SK-MEL-5 (cell line): Measurements from ENCODE around the gene PLXNB1. TPM values are rescaled to one million over a fixed set of nuclear protein-coding genes. Genes with fewer than 3 reads are reported as not detected.

Experiments
- DNase-seq: peaks from one replicate; pipeline ENCODE4 v3.0.0-alpha.2; 2016; ENCODE audit warnings: low read depth, low spot score
- in situ Hi-C: cut with HindIII; loops from 2 replicates; pipeline ENCODE4 v1.10.0; 2016; ENCODE audit warnings: low sequenced_read_pairs, high pct_unique_total_duplicates, low pct_unique_long_range_greater_than_20kb
- total RNA-seq: library from RNA; depleted of rRNA; stranded (reverse); fragments of >200 nt; shearing (Covaris generic); gene quantifications from 2 replicates; pipeline ENCODE4 v1.2.3, GENCODE V29; 2014

Gene PLXNB1
- total RNA-seq, 1 experiment from 2014 or later, result 7.4 TPM

DNA sequence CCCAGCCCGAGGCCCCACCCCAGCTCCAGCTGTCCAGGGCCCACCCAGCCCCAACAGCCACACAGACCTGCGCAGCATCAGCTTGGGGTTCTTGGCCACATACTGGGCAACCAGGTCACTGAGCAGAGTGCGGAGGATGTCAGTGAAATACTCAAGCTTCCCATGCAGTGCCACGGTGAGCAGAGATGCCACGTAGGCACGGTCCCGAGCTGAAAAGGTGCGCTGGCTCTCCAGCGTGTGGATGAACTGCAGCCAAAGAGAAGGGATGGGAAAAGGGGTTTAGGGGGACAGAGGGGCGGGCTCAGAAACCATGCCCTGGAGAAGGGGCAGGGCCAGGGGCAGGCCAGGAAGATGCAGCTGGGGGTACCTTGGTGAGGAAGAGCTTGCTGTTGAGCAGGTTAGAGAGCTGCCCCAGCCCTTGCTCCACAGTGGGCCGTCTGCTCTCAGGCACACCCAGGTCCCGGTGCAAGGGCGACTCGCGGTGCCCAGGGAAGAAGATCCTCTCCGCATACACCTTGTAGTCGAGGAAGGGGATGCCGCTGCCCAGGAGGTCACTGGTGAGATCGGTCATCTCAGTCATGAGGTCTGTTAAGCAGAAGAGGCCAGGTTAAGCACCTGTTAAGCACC lies 17.4 kb downstream of the PLXNB1 start:
- in situ Hi-C loops, result no loop called here
- DNase-seq, result no peak

DNA sequence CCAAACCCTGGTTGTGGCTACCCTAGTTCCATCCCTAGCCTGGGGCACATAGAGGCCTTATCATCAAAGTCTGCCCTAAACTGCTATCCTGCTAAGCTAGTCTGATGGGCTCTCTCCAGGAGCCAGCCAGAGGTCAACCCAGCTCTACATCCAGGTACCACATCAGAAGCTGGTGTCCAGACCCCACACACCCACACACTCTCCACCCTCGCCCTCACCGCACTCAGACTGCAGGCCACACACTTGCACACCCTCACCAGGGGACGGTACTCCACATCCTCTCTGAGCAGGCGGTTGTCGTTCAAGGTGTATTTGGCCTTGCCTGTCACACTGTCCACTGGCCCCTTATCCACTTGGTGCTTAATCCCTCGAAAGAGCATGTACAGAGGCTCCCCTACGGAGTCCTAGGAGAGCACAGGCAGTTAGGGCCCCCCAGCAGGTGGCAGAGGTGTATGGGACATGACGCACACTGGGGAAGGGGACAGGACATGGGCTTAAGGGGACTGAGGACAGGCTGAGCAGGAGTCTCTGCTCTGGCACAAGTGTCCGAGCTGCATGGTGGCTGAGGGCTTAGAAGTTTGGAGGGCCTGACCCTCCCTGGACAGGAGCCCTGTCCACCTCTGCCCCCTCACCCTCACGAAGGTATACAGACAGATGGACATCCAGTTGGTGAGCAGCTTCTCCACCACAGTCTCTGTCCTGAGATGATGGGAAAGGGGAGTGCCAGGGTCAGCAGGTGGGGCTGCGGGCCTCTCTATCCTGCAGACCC lies 18.1 kb downstream of the PLXNB1 start:
- no peak for DNase-seq
- in situ Hi-C loops, result no loop called here

DNA sequence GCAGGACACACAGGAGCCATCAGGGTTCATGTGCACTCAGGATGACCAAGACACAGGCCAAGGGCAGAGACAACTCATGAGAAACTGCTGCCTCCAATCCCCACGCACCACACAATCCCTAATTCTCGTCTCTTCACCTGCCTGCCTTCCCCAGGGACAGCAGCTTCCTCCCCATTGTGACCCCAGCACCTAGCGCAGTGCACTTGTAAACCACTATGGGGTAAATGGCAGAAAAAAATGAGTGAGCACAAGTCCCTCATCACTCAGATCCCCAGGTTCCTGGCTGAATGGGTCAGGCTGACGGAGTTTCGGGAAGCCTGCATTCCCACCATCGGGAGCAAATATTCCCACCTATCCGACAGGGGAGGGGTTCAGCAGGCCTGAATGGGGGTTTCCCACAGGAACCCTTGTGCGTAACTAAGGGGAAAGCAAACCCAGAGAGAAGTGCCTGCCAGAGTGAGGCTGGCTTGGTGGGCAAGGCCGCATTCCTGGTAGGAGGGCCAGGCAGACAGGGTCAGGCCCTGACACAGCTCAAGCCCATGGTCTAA lies 18.8 kb downstream of the PLXNB1 start:
- in situ Hi-C loops, result no loop called here
- no peak for DNase-seq

DNA sequence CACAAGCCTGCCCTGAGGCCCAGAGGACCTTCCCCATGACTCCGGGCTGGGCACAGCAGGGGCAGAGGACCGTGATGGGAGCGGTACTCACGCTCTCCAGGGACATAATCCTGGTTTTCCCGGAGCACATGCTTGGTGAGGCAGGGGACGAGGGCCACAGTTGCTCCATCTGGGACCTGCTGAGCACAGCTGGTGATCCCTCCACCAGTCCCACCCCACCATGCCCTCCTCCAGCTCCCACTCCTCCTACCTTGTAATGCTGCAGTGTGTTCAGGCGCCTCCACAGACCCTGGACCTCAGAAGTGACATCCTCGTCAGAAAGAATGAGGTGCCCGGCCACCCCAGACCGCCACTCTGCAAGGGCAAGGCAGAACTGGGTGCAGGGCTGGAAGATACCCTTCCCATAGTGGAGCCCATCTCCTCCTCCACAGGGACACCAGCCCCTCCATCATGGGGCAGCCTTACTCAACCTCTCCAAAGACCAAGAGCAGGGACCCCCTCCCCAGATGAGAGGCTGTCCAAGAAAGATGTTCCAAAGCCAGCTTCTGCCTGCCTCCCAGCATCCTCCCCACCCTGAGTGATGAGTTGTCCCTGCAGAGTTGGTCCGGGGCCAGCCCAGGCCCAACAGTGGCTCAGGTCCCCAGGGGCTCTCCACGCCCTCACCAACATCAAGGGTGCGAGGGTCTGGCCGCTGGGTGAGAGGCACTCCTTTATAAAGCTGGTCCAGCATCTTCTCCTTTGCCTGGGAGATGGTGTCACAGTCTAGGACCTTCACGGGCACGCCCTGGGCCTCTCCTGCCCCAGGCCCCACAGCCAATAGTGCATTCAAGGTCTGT lies 19.5 kb downstream of the PLXNB1 start:
- DNase-seq, result no peak
- in situ Hi-C loops, result no loop called here

DNA sequence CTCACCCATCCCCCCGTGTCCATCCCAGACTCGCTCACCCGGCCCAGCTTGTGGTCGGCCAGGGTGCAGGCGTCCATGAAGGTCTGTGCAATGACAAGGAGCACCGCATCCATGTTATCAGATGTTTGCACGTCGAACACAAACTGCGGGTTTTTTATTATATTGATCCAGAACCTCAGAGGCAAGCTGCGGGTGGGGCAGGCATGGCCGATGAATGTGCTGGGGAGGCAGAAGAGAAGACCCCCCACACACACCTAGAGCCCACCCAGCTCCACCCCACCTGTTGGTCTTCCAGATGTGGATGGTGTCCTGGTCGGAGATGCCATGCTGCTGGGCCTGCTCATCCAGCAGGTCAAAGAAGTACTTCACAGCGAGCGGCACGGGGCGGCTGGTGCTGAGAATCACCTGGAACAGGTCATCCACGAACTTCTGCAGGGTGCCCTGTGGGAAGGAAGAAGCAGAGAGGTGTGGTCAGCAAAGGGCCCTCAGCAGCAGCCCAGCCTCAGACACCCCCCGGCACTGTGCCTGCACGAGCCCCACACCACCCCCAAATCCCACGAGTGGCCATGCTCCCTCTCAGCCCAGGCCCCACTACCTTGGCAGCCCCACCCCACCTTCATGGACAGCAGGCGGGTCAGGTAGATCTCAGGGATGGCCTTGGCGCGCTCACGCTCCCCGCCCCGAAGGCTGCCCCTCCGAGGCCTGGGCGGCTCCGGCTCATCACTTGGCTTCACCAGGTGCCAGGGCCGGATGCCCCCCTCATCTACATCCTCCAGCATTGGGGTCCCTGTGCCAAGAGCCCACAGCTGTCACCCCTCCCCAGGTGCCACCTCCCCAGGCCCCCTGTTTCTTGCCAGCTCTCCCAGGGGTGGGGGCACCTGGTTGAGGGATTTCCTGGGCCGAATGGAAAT lies 20.3 kb downstream of the PLXNB1 start:
- in situ Hi-C loops, result no loop called here
- DNase-seq, result no peak

DNA sequence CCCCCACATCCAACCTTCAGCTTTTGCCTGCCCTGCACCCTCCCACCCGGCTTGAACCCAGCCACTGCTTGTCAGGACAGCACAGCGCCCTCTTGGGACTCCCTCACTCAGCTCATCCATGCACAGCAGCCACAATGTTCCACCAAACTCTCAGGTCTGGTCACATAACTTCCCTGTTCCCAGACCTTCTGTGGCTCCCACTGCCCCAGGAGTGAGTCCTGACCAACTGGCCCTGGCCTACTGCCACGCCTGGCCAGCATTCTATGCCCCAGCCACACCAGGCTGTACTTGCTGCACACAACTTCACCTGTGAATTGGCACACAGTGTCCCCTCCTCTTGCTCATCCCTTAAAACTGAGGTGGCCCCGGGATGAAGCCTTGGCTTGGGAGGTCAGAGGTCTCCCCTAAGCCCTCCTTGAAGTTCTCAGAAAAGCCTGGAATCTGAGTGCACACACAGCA lies 21.0 kb downstream of the PLXNB1 start:
- in situ Hi-C loops, result no loop called here

DNA sequence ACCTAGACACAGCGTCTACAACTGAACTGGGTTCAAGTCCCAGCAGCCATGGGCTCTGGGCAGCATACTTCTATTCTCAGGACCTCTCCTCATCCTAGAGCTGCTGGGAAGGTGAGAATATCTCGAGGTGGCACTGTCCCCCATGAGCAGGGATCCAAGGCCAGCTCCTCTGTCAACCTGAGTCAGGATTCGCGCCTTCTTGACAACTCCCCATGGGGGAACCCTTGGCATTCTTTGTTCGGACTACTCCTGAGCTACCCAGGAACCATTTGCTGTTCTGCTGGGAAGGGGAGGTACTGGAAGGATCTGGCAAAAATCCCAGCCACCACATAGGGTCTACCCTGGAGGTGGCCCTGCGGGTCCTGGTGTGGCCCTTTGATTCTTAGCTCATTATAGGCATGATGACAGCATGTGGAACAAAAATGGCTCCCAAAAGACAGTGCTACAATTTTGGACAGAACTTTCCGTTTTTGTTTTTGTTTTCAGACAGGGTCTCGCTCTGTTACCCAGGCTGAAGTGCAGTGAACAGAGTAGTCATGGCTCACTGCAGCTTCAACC lies 22.3 kb downstream of the PLXNB1 start:
- no peak for DNase-seq
- in situ Hi-C loops, result no loop called here

More for the DNA sequence above, 21.0 kb downstream of the PLXNB1 start:
- no peak for DNase-seq

DNA sequence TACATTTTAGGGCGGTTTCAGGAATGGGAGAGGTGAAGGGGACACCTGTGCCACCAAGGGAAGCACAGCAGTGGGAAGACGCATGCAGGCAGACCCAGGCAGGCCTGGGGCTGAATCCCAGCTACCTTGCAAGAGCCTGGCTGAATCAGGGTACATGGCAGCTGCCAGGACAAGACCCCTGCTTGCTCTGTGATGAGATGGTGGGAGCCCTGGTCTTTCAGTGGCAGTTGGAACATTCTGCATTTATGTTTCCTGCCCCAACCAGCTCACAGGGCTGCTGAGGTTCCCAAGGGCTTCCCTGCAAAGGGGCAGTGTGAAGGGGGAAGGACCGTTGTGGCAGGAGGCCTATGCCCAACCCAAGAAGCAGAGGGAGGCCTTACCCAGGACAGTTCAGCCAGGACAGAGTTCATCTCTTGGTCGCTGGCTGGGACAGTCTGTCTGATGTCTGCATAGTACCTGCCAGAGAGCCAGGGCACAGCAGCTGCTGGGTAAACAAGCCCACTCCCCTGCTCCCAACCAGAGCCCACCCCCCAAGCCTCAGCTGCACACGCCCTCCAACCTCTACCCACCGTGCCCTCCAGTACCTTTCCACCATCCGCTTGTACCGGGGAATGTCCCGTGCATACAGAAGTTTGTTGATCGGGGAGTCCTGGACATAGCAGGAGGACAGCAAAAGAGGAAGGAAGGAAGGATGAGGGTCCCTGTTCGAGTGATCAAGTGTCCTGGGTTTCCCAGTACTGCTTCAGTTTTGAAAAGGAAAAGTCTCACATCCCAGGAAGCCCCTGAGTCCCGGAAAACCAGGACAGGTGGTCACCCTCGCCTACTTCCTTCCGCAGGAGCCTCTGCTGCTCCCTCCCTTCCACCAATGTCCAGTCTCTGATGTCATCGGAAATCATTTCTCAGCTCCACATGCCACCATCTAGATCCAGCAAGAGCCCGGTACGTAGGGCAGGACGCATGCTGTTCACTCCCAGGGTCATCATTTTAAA lies 23.1 kb downstream of the PLXNB1 start:
- DNase-seq, result no peak
- in situ Hi-C loops, result no loop called here

DNA sequence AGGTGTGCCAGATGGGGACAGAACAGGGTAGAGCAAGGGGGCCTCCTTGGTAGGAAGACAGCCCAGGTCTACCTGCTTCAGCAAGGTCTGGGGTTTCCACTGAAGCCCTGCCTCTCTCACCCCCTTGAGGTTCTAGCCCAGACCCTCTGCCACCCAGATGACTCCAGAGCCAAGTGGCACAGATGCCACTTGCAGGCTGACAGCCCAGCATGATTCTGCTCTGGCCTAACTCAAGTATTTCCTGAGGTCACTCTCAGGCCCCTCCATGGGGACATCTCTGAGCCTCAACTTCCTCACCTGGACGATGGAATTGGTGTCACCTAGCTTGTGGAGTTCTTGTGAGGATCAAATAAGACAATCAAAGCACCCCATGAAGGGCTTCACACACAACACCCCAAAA lies 23.9 kb downstream of the PLXNB1 start:
- DNase-seq, result no peak
- in situ Hi-C loops, result no loop called here

DNA sequence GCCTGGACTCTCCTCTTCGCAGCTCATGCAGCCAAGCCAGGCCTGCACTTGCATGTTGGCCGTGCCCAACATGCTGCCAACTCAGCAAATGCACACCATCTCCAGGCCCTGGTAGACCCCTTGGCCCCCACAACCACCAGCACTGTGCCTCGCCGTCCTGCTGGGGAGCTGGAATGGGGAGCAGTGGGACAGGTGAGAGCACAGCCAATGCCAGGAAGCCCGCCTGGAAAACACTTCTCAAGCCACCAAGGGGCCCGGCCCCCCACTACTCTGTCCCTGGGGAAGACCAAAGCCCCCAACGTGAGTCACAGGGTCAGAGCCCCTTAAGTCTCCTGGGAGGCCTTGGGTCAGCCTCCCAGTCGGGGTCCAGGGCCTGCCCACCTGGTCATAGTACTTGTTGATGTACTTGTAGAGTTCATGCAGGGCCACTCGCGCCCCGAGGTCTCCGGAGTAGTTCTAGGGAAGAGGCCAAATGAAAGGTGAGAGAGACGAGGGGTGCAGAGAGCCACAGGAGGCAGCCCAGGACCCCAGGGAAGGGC lies 24.5 kb downstream of the PLXNB1 start:
- in situ Hi-C loops, result no loop called here
- DNase-seq, result no peak

DNA sequence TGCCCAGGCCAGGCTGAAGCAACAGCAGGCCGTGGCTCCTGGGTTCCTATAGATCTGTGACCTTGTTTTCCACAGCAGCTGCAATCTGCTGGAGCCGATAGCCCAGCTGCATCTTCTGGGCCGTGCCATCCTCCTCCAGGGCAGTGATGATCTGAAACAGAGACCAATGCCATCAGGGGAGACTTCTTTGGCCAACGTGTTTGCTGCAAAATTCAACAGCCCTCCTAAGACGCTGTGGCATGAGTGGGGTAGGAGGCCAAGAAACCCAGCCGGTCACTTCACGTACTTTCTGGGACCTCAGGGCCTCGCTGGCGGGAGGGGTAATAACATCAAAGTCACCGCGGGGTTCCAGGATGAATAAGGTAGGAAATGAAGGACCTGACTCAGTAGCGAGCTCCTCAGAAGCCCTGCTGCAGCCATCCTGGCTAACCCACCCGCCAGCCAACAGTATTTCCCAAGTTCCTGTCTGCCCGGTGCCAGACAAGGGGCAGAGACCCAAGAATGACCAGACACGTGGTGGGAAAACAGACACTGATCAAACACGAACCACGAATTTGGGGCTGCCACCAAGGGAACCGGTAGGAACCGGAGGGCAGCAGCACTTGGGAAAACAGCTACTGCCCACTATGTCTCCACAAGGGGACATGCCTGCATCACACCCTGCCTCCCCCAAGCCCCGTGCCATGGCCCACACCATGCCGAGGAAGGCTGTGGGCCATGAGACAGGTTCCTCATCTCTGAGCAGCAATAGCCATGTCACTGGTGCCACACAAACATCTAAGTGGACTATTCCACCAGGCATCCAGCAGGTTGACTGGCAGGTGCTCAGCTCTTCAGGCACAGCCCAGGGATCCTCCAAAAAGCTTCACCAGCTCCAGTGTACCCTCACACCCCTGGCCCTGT lies 25.2 kb downstream of the PLXNB1 start:
- in situ Hi-C loops, result no loop called here
- DNase-seq, result no peak

DNA sequence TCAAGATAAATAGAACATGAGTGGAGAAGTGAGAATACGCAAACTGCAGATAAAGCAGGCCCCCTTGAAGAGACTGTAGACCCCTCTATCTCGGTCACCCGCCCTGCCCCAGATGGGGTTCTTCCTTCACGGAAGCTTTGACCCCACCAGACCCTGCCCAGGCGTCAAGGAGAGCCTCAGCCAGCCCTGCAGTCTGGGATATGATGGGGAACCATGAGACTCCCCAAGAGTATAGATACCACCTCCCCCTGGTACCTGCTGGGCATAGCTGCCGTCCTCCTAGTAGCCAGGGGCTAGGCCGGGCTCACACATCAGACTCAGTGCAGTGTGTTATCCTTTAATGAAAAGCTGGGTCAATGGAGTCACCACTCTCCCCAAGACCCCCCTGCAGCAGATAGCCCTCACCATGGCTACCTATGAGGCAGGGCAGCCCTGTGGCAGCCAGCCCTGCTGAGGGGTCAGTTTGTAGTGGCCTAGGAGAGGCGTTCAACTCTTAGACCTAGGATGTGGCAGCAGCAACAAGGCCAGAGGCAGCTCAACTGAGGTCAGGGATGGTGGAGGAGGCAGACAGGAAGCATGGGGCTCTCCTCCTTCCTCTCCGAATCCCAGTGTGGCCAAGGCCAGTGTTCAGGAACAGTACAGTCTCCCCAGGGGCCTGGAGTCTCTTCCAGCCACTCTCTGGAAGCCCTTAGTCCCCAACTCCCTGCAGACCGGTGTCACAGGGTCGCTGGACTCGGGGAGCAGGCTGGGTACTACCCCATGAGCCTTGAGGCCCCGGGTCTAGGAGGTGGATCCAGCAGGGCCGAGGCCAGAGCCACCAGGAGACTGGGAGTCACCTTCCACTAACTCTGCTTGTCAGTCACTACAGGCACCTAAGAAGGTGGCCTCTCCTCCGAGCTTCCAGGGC lies 26.1 kb downstream of the PLXNB1 start:
- DNase-seq, result no peak
- in situ Hi-C loops, result no loop called here

DNA sequence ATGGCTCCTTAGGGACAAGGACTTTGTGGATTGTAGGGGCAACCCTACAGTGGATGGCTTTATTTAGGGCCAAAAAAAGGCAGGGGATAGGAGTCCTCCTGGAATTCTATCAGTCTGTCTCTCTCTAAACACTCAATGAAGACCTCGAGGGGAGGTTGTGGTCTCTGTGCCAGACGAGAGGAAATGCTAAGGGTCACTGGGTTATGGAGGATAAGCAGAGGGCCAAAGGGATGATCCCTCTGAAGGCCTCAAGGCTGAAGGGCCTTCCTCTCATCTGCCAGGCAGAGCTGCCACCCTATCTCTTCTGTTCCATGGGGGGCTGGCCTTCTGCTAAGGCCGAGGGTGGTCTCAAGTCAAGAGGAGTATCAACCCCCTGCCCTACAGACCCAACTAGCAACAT lies 27.0 kb downstream of the PLXNB1 start:
- in situ Hi-C loops, result no loop called here
- DNase-seq, result no peak

DNA sequence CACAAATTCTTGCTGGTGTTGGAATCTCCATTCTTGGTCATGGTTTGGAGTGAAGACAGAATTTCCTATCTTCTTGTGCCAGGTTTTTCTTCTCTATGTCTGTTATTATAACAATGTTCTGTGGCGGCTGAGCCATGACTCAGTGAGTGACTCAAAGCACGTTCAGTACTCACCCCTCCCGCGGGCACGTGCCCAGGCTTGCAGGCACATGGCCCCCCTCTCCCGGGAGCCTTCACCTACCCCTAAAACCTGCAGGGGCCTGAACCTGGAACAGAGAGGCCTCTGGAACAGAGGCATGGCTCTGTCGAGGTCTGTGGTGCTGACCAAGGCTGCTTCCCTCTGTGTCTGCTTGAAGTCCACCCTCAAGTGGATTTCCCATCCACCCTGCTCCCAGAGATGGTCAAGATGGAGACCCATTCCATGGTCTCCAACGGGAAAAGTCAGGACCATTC lies 27.6 kb downstream of the PLXNB1 start:
- DNase-seq, result peak; percentile 6
- in situ Hi-C loops, result no loop called here
